HG03175 (cell line): ENCODE data around the gene DKC1.

Source experiments
- ATAC-seq: cut with Tn5 transposase; IDR thresholded peaks from one replicate; pipeline ENCODE4 v1.9.1; 2021; ENCODE audit warnings: mild to moderate bottlenecking, moderate library complexity; ENCODE audit not compliant: unreplicated experiment

The DKC1 gene

GRCh38 chrX:154735695-154736393 lies 26.8 kb upstream of the DKC1 start:
- no peak for ATAC-seq

- ATAC-seq: no peak
Measured at GRCh38 chrX:154737136-154737535, 25.5 kb upstream of the DKC1 start.

- ATAC-seq: no peak
Measured at GRCh38 chrX:154738011-154738738, 24.5 kb upstream of the DKC1 start.

- ATAC-seq: no peak
Measured at GRCh38 chrX:154739952-154740465, 22.7 kb upstream of the DKC1 start.

- no peak for ATAC-seq
Measured at GRCh38 chrX:154742613-154743012, 20.1 kb upstream of the DKC1 start.

- peak; percentile 54 for ATAC-seq
Measured at GRCh38 chrX:154748712-154749339, 13.8 kb upstream of the DKC1 start.

GRCh38 chrX:154749856-154750255 lies 12.8 kb upstream of the DKC1 start:
- ATAC-seq: no peak

- ATAC-seq: peak; percentile 66
Measured at GRCh38 chrX:154750301-154751202, 12.1 kb upstream of the DKC1 start, which contains the start of gene GAB3. Gene GAB3, minus strand, starts transcription at chrX:154751077. Its CDS starts 52 bp downstream, at chrX:154751025.

GRCh38 chrX:154751203-154751668 lies 11.4 kb upstream of the DKC1 start:
- ATAC-seq: peak; percentile 12

- no peak for ATAC-seq
Measured at GRCh38 chrX:154751669-154752271, 10.9 kb upstream of the DKC1 start.

- no peak for ATAC-seq
Measured at GRCh38 chrX:154758696-154759095, 4.0 kb upstream of the DKC1 start.

- no peak for ATAC-seq
Measured at GRCh38 chrX:154761977-154762536, 607 bp upstream of the DKC1 start.

GRCh38 chrX:154774622-154775021 lies 12.0 kb downstream of the DKC1 start:
- ATAC-seq: no peak

- ATAC-seq: no peak
Measured at GRCh38 chrX:154775419-154776349, 13.0 kb downstream of the DKC1 start.

GRCh38 chrX:154776753-154777152 lies 14.1 kb downstream of the DKC1 start:
- ATAC-seq: no peak

GRCh38 chrX:154779261-154779660 lies 16.6 kb downstream of the DKC1 start:
- no peak for ATAC-seq

- ATAC-seq: no peak
Measured at GRCh38 chrX:154780968-154781367, 18.3 kb downstream of the DKC1 start.

- no peak for ATAC-seq
Measured at GRCh38 chrX:154784149-154784995, 21.7 kb downstream of the DKC1 start.
